Neural cell (in vitro differentiated cells): ENCODE measurements around the gene GPC3. TPM values are rescaled to one million over a fixed set of nuclear protein-coding genes. Genes with fewer than 3 reads are reported as not detected.

Experiments used
- H2AFZ ChIP-seq: fragments of 200-600, 300-800 bp; sonication (generic), shearing (Covaris generic); 2 replicates; pipeline ENCODE4 v1.6.0; 2014; ENCODE audit warnings: low read depth, mild to moderate bottlenecking, antibody characterized with exemption, low read length, moderate library complexity
- H3F3A ChIP-seq: fragments of 200-600 bp; shearing (Covaris generic); 2 replicates; pipeline ENCODE4 v1.6.1; 2016; ENCODE audit warnings: mild to moderate bottlenecking, moderate library complexity, mixed read lengths, antibody characterized with exemption, low read length; ENCODE audit not compliant: insufficient read depth, poor library complexity, severe bottlenecking
- H3K27ac ChIP-seq: fragments of 200-600, 300-800 bp; sonication (generic), shearing (Covaris generic); 2 replicates; pipeline ENCODE4 v1.5.1; 2014; ENCODE audit warnings: mild to moderate bottlenecking, low read length, moderate library complexity
- H3K27me3 ChIP-seq: fragments of 300-800, 200-600 bp; sonication (generic), shearing (Covaris generic); 2 replicates; pipeline ENCODE4 v1.6.0; 2014; ENCODE audit warnings: mild to moderate bottlenecking, low read depth, low read length, moderate library complexity; ENCODE audit not compliant: insufficient read depth
- H3K36me3 ChIP-seq: fragments of 300-800, 200-600 bp; sonication (generic), shearing (Covaris generic); 2 replicates; pipeline ENCODE4 v1.5.1; 2014; ENCODE audit warnings: mild to moderate bottlenecking, antibody characterized with exemption, low read length, moderate library complexity; ENCODE audit not compliant: insufficient read depth
- H3K4me2 ChIP-seq: fragments of 300-800, 200-600 bp; sonication (generic), shearing (Covaris generic); 2 replicates; pipeline ENCODE4 v1.6.0; 2014; ENCODE audit warnings: mild to moderate bottlenecking, low read length
- H3K4me3 ChIP-seq: fragments of 300-800, 200-600 bp; sonication (generic), shearing (Covaris generic); 2 replicates; pipeline ENCODE4 v1.5.1; 2014; ENCODE audit warnings: mild to moderate bottlenecking, low read length, moderate library complexity
- H3K79me2 ChIP-seq: fragments of 200-600 bp; shearing (Covaris generic); replicated peaks from 2 replicates; pipeline ENCODE4 v1.6.0; 2014; ENCODE audit warnings: mild to moderate bottlenecking, low read length, moderate library complexity; ENCODE audit not compliant: insufficient read depth
- H3K9ac ChIP-seq: fragments of 300-800, 200-600 bp; sonication (generic), shearing (Covaris generic); 2 replicates; pipeline ENCODE4 v1.6.1; 2016; ENCODE audit warnings: mild to moderate bottlenecking, low read length, mixed read lengths
- H3K9me2 ChIP-seq: fragments of 200-600 bp; shearing (Covaris generic); 2 replicates; pipeline ENCODE4 v1.6.1; 2016; ENCODE audit warnings: mild to moderate bottlenecking, low read length, mixed read lengths; ENCODE audit not compliant: insufficient read depth
- H3K9me3 ChIP-seq: fragments of 200-600, 300-800 bp; sonication (generic), shearing (Covaris generic); 2 replicates; pipeline ENCODE4 v1.6.1; 2016; ENCODE audit warnings: mild to moderate bottlenecking, mixed run types, low read length, moderate library complexity, mixed read lengths
- H4K20me1 ChIP-seq: fragments of 200-600 bp; shearing (Covaris generic); 2 replicates; pipeline ENCODE4 v1.6.1; 2016; ENCODE audit warnings: mild to moderate bottlenecking, mixed run types; ENCODE audit not compliant: insufficient read depth
- EP300 ChIP-seq: fragments of 450-650 bp; conservative IDR thresholded peaks from 2 replicates; pipeline ENCODE4 v1.6.1; 2014; ENCODE audit warnings: antibody characterized with exemption, mild to moderate bottlenecking, moderate library complexity; ENCODE audit not compliant: poor library complexity, severe bottlenecking
- EZH2 ChIP-seq: fragments of 200-600, 300-800 bp; shearing (Covaris generic), sonication (generic); IDR thresholded peaks from 2 replicates; pipeline ENCODE4 v1.6.1; 2014; ENCODE audit warnings: antibody characterized with exemption, low read length, borderline replicate concordance, mild to moderate bottlenecking; ENCODE audit not compliant: insufficient read depth, poor library complexity, severe bottlenecking
- MXI1 ChIP-seq: fragments of 450-650 bp; conservative IDR thresholded peaks from 2 replicates; pipeline ENCODE4 v1.6.1; 2014; ENCODE audit warnings: antibody characterized with exemption, mild to moderate bottlenecking; ENCODE audit not compliant: poor library complexity, severe bottlenecking
- POLR2AphosphoS5 ChIP-seq: IDR thresholded peaks from 2 replicates; pipeline ENCODE4 v1.6.1; 2012
- RAD21 ChIP-seq: fragments of 450-650 bp; conservative IDR thresholded peaks from 2 replicates; pipeline ENCODE4 v1.6.1; 2014; ENCODE audit warnings: antibody characterized with exemption, mild to moderate bottlenecking, moderate library complexity
- REST ChIP-seq: IDR thresholded peaks from 2 replicates; pipeline ENCODE4 v1.6.1; 2012; ENCODE audit warnings: borderline replicate concordance
- SMC3 ChIP-seq: fragments of 450-650 bp; conservative IDR thresholded peaks from 2 replicates; pipeline ENCODE4 v1.6.1; 2014; ENCODE audit warnings: antibody characterized with exemption, mild to moderate bottlenecking, moderate library complexity; ENCODE audit not compliant: poor library complexity
- TAF1 ChIP-seq: IDR thresholded peaks from 2 replicates; pipeline ENCODE4 v1.6.1; 2012; ENCODE audit warnings: low read depth
- polyA plus RNA-seq: library from polyadenylated mRNA; depleted of rRNA; stranded (reverse); fragments of >200 nt; gene quantifications from 2 replicates; pipeline ENCODE4 v1.2.3, GENCODE V29; 2014
- TF ChIP-seq, protein P1 (sequence below): fragments of 450-650 bp; IDR thresholded peaks from 2 replicates; pipeline ENCODE4 v1.5.1; 2014; ENCODE audit warnings: antibody characterized with exemption, mild to moderate bottlenecking, moderate library complexity; ENCODE audit not compliant: poor library complexity, severe bottlenecking

The GPC3 gene
- polyA plus RNA-seq, 1 donor from 2014 or later: 2.1 TPM

DNA sequence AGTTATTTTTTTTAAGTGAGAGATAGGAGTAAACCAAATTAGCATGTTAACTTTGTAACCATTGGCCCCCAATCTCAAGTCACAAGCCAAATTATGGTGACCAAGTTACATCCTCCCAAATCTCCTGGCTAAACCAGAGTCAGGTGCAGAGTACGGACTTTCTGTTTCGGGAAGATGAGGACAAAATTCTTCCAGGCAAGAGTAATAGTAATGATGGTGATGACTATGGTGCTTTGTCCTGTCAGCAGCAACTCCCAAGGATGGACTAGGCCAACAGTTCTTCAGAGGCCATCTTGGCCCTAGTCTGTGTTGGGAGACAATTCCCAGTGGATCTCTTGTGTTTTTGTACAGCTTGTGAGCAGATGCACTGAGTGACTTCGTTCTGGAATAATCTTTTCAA is 148.8 kb downstream of the GPC3 start:
- H3K79me2 ChIP-seq: no peaks in the 10 kb centered on the region
- no peaks in the 10 kb centered on the region for H3K27me3 ChIP-seq

DNA sequence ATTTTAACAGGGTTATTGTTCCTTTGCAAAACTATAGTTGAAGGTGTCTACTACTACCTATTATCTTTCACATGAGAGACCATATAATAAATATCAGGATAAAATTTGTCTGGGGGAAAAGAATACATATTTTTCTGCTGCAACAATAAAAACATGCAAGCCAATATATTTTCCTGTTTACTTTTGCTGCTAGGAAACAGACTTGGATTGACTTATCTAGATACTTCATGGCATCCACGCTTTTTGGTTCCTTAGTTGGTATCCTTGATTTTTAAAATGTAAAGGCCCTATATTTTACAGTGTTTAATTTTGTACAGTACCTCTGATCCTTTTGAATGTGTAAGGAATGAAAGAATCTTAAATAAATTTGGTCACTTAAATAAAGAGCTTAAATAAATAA is 150.6 kb downstream of the GPC3 start:
- no peak overlapping the region for H2AFZ ChIP-seq
- H3K4me3 ChIP-seq: no peak overlapping the region
- H3K27me3 ChIP-seq: no peaks in the 10 kb centered on the region
- H3K36me3 ChIP-seq: no peaks in the 10 kb centered on the region
- no peak overlapping the region for H3K4me2 ChIP-seq
- no peak for TF ChIP-seq SMC3
- TF ChIP-seq, protein P1, sequence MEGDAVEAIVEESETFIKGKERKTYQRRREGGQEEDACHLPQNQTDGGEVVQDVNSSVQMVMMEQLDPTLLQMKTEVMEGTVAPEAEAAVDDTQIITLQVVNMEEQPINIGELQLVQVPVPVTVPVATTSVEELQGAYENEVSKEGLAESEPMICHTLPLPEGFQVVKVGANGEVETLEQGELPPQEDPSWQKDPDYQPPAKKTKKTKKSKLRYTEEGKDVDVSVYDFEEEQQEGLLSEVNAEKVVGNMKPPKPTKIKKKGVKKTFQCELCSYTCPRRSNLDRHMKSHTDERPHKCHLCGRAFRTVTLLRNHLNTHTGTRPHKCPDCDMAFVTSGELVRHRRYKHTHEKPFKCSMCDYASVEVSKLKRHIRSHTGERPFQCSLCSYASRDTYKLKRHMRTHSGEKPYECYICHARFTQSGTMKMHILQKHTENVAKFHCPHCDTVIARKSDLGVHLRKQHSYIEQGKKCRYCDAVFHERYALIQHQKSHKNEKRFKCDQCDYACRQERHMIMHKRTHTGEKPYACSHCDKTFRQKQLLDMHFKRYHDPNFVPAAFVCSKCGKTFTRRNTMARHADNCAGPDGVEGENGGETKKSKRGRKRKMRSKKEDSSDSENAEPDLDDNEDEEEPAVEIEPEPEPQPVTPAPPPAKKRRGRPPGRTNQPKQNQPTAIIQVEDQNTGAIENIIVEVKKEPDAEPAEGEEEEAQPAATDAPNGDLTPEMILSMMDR: no peak
- TF ChIP-seq REST: no peak
- no peak for TF ChIP-seq EZH2
- no peak for TF ChIP-seq MXI1
- no peak for TF ChIP-seq POLR2AphosphoS5
- TF ChIP-seq TAF1: no peak
- no peak for TF ChIP-seq EP300
- no peak for TF ChIP-seq RAD21
- H3K79me2 ChIP-seq: no peaks in the 10 kb centered on the region
- H3K9ac ChIP-seq: no peak overlapping the region
- no peaks in the 10 kb centered on the region for H3K9me2 ChIP-seq
- H4K20me1 ChIP-seq: no peaks in the 10 kb centered on the region
- no peaks in the 10 kb centered on the region for H3K9me3 ChIP-seq
- no peak overlapping the region for H3K27ac ChIP-seq
- H3F3A ChIP-seq: no peaks in the 10 kb centered on the region

More for the DNA sequence above, 148.8 kb downstream of the GPC3 start:
- no peak overlapping the region for H3K27ac ChIP-seq
- H3K36me3 ChIP-seq: no peaks in the 10 kb centered on the region
- no peak overlapping the region for H2AFZ ChIP-seq
- no peaks in the 10 kb centered on the region for H4K20me1 ChIP-seq
- TF ChIP-seq MXI1 (no peak), RAD21 (no peak), REST (no peak), POLR2AphosphoS5 (no peak), SMC3 (no peak)
- TF ChIP-seq, protein P1: no peak
- no peak overlapping the region for H3K4me3 ChIP-seq
- H3K9me3 ChIP-seq: no peaks in the 10 kb centered on the region
- H3K9ac ChIP-seq: no peak overlapping the region
- H3K9me2 ChIP-seq: no peaks in the 10 kb centered on the region
- no peak overlapping the region for H3K4me2 ChIP-seq
- H3F3A ChIP-seq: no peaks in the 10 kb centered on the region
